ENCODE data around the gene SLC41A1.

Gene SLC41A1

DNA sequence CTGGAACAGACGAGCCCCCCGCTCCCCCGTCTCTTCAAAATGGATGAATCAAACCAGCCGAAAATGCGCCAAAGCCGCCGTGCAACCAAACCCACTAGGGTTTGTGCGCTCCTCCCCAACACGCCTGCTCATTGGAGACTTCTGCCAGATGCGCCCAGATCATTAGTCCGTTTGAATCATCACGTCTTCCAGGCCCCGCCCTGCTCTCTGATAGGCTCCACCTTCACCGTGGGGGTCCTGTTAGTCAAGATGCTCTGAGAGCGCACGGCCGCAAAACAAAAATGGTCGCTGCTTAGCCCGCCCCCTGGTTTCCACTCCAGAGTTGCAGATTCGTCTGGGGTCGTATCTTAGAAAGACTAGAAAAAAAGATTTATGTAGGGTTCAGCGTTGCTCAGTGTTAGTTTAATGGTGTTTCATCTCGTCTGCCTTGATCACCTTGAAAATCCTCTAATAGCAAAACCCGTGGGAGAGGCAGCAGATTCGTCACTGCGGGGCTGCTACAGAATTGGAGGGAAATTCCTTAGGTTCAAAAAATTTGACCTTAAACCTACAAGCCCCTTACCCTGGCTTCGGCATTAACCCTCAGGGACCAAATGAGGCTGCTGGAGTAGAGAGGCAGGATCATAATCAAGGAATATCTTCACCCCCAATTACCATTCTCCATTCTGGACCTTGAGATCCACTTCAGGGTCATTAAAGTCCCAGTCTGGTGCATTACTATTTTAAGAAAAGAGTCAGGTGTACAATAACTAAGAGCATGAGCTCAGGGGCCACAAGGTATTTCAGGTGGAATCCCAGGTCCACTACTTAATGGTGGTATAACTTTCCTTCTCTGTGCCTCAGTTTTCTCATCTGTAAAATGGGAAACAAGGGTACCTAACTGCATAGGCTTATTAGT is 62.6 kb downstream of the SLC41A1 start, which contains the start of gene NUCKS1:
TSS of gene NUCKS1 (minus strand) at position 45 of the 898 bp plus-strand sequence. CDS start 209 bp downstream, outside the sequence.
- peak; percentile 97 for DNase-seq

DNA sequence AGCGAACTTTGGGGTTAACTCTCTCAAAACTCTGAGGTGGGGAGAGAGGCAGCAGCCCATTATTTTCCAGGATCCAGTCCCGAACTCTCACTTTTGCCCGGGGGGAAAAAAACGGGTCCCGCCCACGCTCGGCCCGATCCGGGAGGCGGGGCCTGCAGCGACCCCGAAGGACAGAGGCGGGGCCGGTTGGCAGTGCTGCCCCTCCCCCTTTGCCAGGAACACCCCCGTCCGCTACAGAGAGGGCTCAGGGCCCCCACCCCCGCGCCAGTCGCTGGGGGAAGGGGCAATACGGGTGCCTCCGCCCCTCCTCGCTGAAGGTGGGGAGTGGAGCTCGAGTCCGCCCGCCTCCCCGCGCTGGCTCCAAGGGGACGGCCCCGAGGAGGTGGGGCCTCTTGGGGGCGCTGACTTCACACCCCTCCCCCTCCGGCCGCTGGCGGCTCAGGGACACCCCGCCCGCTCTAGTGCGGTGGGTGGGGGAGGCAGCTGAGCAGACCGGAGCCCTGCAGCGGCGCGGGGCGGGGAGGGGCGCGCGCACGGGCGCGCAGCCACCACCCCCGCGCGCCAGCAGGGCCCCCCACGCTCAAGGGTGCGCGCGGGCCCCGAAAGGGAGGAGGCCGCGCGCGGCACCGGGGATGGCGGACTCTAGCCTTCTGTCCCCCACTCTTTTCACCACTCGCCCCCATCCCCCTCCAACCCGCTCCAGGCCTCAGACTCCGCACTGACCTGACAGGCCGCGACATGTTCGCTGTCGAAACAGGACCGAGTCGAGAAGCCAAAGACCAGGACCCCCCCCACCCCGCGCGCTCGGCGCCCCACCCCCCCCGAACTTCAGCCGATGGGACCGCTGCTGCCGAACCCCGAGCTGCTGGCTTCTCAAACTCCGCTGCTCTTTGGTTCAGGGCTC is 63.5 kb downstream of the SLC41A1 start:
- DNase-seq = peak; percentile 89

DNA sequence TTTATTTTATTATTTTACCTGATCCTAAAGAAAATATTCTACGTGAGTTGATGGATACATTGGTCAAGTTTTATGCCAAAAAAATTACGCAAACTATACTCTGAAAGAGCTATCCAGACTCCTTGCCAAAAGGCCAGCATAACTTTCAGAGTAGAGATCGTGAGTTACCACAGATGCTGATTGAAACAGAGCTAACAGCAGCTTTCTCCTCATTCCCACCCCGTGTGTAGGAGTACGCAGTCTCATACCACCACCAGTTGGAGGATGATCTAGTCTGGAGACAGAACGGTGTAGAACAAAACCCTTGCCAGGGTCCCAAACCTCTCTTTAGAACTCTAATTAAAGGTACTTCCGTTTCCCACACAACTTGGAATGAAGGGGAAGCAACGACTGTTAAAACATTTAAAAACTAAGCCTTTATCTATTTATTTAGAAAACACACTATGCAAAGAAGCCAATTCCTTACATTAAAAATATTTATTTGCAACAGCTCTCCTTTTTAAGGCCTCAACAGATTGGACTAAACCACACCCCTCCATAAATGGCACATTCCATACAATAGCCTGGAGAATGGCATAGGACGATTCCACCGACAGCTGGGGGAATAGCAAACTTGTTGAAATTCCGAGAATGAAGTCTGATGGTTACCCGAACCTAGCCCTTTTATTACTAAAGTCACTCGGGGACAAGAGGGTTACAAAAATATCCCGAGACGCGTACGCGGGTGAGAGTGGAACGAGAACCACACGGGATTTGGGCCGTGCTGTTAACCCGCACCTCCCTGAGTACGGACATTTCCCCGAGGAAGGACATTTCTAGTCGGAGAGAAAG is 64.4 kb downstream of the SLC41A1 start:
- peak; percentile 83 for DNase-seq

DNA sequence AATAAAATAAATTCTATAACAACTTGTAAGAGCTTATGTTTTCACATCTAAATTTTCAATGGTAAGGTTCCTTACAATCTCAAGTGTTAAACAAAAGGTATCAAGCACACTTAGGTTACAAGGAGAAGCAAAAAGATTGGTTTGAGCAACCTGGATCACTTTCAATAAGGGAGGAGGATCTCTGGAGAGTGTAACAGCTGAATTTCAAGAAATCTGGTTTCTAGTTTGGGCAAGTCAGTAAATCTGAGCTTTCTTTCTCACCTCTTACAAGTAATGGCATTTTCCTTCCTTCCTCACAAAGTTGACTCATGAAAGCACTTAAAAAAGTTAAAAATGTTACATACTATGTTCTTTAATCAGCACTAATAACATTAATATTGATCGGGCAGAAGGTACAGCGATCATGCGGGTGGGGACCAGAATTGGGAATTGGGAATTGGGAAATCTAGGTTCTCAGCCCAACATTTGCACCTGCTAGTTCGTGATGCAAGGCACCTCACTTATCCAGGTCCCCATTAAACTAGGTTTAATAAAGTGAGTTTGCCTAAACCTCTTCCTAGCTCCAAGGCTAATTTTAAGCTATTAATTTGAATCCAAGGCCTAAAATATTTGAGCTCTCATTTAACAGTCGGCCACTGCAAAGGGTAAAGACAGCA is 66.1 kb downstream of the SLC41A1 start:
- DNase-seq = no peak

DNA sequence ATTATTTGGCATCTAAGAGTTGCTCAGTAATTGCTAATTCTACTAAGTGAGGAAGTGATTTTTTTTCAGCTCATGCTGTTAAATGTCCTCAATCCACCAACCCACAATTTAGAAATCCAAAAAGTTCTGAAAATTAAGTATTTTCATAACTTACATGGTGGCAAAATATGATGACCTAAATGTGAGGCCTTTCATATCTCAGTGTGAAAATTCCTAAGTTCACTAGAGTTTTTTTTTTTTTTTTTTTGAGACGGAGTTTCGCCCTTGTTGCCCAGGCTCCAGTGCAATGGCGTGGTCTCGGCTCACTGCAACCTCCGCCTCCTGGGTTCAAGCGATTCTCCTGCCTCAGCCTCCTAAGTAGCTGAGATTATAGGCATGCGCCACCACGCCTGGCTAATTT is 68.6 kb downstream of the SLC41A1 start:
- no peak for DNase-seq

DNA sequence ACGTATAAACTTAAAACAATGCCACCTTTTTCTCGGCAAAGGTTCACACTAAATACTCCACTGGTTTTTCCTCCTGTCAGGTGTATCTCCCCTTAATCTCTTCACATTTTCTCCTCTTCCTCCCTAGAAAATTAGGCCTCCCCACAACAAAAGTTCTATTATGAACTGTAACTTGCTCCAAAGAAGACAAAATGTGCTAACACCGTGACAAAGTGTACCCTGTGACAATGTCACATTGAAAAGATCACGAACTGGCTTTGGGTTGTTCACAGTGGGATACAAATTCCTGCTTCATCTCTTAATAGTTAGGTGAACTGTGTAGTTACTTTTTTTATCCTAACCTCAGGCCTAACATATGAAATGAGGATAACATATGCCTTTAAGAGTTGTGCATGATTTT is 69.0 kb downstream of the SLC41A1 start:
- DNase-seq = no peak

DNA sequence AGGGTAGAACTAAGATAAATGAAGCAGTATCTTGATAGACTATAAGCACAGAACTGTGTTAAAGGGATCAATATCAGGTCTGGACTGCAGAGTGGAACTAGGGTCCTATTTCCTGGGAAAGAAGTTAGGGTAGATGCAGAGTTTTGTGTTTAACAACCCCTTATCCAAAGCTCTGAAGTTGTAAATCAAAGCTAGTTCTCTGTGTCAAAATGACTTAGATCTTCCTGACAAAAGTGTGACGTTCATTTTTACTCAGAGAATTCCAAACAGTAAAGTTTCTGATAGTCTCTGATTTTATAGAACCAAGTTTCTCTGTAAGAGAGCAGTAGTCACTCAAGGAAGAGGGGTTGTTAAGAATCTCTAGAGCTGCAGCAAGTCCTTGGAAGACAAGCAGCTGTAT is 71.3 kb downstream of the SLC41A1 start:
- DNase-seq = no peak

DNA sequence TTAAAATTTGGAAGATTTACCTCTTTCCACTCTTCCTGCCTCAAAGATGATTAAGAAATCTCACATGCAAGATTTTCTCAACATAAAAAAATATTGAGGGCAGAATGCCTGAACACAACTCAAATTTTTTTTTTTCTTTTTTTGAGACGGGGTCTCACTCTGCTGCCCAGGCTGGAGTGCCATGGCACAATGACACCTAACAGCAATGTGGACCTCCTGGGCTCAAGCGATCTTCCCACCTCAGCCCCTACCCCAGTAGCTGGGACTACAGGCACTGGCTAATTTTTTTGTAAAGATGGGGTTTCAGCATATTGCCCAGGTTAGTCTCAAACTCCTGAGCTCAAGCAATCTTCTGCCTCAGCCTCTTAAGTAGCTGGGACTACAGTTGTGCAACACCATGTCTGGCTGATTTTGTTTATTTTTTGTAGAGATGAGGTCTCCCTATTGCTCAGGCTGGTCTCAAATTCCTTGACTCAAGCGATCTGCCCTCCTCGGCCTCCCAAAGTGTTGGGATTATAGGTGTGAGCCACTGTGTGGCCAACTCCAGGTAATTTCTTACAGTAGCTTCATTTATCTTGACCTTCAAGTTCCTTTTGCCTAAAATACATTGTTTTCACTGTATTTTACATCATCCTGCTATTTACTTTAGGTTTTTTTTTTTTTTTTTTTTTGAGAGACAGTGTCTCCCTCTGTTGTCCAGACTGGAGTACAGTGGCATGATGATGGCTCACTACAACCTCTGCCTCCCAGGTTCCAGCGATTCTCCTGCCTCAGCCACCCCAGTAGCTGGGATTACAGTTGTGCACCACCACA is 73.4 kb downstream of the SLC41A1 start:
- DNase-seq = no peak

Measured in kidney glomerular epithelial cell (primary cell).